ENCODE data around the gene NUP54. TPM values are rescaled to one million over a fixed set of nuclear protein-coding genes. Genes with fewer than 3 reads are reported as not detected.

NUP54 gene
- total and polyA plus RNA-seq, 9 of the 15 experiments (the other 6 are each of a cell fraction or from before 2014, with no cell fraction given), result 29.6 to 115 (median 67.7) TPM

DNA sequence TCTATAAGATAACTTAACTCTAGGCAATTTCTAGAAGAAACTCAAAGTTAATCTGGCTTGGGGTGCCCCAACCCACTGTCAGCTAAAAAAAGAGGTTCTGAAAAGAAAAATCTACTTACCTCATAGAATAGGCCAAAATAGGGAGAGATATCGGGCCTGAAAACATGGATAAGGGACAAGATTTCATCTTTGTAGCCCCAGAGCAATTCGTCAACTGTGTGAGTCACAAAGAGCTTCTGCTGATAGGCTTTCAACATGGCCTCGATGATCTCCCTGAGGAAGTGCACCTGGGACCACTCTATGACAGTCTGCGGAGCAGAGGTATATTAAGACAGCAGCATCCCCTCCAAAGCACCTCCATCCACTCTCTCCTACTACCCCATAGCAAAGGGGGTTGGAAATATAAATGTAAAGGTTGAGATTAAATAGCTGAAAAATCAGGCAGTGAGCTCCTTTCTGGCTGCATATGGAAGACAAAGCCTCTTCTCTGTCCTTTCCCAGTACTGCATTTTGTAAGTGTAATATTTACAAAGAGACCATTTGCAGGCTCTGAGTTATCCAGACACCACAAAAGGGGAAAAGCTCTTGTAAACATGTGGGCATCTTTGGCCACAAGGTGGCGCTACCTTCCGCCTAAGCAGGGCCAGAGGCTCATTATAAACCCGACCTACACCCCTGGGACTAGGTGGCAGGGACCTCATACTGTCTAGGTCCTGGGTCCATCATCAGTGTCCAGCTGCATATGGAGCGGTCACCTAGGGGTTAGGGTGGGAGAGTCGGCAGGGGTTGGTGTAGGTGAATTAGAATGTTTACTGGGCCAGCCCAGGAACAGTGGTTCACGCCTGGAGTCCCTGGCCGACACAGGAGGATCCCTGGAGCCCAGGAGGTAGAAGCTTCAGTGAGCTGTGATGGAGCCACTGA lies 31.5 kb upstream of the NUP54 start (continued):
- TF ChIP-seq, protein P1, sequence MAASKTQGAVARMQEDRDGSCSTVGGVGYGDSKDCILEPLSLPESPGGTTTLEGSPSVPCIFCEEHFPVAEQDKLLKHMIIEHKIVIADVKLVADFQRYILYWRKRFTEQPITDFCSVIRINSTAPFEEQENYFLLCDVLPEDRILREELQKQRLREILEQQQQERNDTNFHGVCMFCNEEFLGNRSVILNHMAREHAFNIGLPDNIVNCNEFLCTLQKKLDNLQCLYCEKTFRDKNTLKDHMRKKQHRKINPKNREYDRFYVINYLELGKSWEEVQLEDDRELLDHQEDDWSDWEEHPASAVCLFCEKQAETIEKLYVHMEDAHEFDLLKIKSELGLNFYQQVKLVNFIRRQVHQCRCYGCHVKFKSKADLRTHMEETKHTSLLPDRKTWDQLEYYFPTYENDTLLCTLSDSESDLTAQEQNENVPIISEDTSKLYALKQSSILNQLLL (CRISPR knock-in tag; IDR thresholded peaks at IDR 0.05; ENCODE audit: borderline replicate concordance), result no peak
- no peak for TF ChIP-seq CHD7 (IDR thresholded peaks at IDR 0.05; ENCODE audit: low read depth, low read length)
- TF ChIP-seq NFYB (IDR thresholded peaks at IDR 0.05; ENCODE audit: extremely low read depth, insufficient read length), result no peak
- TF ChIP-seq, protein P2, sequence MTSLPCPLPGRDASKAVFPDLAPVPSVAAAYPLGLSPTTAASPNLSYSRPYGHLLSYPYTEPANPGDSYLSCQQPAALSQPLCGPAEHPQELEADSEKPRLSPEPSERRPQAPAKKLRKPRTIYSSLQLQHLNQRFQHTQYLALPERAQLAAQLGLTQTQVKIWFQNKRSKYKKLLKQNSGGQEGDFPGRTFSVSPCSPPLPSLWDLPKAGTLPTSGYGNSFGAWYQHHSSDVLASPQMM (CRISPR knock-in tag; IDR thresholded peaks at IDR 0.05), result no peak
- no peak for TF ChIP-seq SRSF1 (IDR thresholded peaks at IDR 0.05; ENCODE audit: low read depth, low read length)
- no peak for TF ChIP-seq ARID4B (CRISPR knock-in tag; IDR thresholded peaks at IDR 0.05)
- TF ChIP-seq MCM2 (IDR thresholded peaks at IDR 0.05; ENCODE audit: low read depth), result no peak
- TF ChIP-seq ZSCAN29 (IDR thresholded peaks at IDR 0.05), result no peak

Measured in K562 (cell line).